ENCODE measurements around the gene ENO3. TPM values are rescaled to one million over a fixed set of nuclear protein-coding genes. Genes with fewer than 3 reads are reported as not detected.
"Not testable (repeated sequence)": the region's sequence is repeated elsewhere in the genome, so short reads cannot be mapped to it uniquely, and the experiment has no call there.

The ENO3 gene
- total RNA-seq, result 10 to 100 TPM; 28.2 to 31.5 TPM

DNA sequence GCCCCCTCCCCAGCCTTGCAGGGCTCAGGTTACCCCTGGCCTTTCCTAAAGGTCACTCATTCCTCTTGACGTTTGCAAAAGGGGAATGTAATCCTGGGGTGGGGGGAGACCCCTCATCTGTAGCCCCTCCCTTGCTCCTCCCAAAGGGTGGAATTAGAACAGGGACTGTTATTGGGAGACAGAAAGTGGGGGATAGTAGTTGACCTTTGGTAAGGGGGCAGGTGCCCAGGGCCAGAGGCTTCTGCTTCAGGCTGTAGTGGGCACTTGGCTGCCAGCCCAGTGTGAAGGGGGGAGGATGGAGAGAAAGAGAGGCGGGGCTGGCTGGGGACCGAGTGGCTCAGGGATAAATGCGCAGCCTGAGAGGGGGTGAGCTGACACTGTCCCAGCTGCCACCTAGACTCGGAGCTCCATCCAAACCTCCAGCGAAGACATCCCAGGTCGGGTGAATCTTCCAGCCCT is at the start of gene ENO3:
ENO3 (plus strand) TSS at position 374 of the 459 bp plus-strand sequence. CDS start 711 bp downstream, outside the sequence.
- CTCF ChIA-PET, result interaction anchor here (0.7 to 1.4 kb wide), 3 partner anchors 10 to 17 kb away, joined by 3 to 4 read pairs (median 4); partner anchors contain the start of genes RNF167, SLC25A11 and SPAG7
- POLR2A ChIA-PET, result interaction anchor here (0.6 to 13.5 kb wide), 4 partner anchors 11 to 50 kb away, joined by 4 to 214 read pairs (median 16); partner anchors contain the start of genes RNF167, SLC25A11 and SPAG7

DNA sequence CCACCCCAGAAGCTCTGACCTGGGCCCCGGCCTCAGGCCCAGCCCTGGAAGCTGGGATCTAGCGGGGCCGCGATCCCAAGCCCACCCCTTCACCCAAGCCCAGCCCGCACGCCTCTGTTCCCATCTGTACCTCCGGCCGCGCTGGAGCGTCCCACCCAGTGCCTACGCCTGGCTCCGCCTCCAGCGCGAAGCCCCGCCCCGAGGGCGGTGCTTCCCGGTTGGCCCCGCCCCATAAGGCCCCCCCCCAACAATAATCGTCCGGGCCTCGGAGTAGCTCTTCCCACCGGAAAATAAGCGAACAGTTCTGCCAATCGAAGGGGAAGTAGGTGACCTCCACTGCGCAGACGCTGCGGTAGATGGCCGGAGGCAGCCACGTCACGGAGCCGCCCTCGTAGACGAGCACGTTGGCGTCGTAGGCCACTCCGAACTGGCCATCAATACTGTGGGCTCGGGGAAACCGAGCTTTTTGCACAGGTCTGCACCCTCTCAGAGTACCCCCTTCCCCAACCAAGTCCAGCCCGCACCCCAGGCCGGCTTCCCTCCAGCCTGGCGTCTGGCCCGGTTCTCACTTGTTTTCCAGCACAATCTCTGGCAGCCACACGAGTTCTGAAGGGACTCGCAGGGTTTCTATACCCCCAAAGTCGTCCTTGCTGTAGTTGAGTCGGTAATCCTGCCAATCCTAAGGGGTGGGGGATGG is 49.1 kb upstream of the ENO3 start:
- CTCF ChIA-PET, result interaction anchor here (0.6 to 2.5 kb wide), 2 partner anchors 25 to 112 kb away, joined by 3 to 9 read pairs; no protein-coding TSS in a partner anchor
- POLR2A ChIA-PET, result interaction anchor here (0.6 to 2.0 kb wide), 3 partner anchors 37 to 112 kb away, joined by 3 to 7 read pairs (median 3); no protein-coding TSS in a partner anchor

DNA sequence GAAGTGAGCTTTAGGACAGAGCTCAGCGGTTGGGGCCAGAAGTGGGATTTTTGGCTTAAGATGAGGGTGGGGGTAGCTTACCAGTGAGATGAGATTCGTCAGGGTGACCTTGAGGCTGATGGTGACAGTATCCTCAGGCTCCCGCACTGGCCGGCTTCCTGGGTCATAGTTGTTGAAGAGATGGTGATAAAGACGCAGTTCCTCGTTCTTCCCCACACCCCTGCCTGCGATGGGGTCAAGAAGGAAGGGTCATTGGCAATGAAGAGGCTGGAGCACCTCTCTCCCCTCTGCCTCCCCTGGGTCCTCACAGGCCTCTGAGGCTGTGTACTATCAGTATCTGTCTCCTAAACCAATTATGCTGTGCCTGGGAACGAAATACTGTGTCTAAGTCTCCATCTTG is 48.4 kb upstream of the ENO3 start:
- ChIA-PET CTCF (interaction anchor here (1.5 to 2.5 kb wide), 4 partner anchors 9 to 112 kb away, joined by 4 to 12 read pairs (median 7); partner anchors contain the start of genes RNF167 and SLC25A11), POLR2A (interaction anchor here (1.2 kb wide), 1 partner anchor 112 kb away, joined by 4 read pairs; no protein-coding TSS in a partner anchor)

DNA sequence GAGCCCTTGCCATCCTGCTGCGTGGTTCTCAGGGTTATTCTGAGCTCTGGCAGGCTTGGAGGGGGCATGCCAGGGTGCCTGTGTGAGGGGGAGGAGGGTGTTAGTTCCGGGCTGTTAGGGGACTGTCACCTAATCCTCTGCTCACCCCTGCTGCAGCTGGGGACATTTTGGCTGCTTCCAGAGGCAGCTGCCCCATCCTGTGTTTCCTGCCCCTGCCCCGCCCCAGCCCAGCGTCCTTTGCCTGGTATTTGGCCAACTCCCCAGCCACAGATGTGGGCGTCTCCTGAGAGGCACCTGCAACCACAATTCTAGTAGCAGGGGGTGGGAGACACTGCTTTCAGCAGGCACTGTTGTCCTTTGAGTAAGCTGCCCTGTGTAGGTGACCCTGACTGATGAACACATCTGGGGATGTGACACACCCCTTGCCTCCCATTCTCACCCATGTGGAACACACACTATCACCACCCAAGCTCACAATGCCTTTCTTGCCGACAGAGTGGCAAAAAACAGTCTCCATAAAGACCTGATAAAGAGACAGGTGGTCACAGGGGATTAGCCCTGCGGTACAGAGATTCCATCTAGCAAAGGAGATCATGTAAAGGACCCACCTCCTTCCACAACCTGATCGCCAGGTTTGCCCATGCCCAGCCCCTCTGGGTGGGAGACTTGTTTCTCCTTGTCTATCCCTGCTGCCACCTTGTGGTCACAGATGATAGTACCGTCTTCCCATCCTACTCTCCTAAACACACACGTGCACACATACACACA is 47.7 kb upstream of the ENO3 start, which contains the start of gene CHRNE:
CHRNE (minus strand) TSS at position 48 of the 768 bp plus-strand sequence; CDS start at position 13, 35 bp downstream.
- POLR2A ChIA-PET, result interaction anchor here (0.7 to 1.2 kb wide), 2 partner anchors 113 to 1156 kb away, joined by 3 to 4 read pairs; no protein-coding TSS in a partner anchor
- CTCF ChIA-PET, result interaction anchor here (0.6 to 2.5 kb wide), 6 partner anchors 9 to 113 kb away, joined by 3 to 12 read pairs (median 4); partner anchors contain the start of genes RNF167 and SLC25A11

DNA sequence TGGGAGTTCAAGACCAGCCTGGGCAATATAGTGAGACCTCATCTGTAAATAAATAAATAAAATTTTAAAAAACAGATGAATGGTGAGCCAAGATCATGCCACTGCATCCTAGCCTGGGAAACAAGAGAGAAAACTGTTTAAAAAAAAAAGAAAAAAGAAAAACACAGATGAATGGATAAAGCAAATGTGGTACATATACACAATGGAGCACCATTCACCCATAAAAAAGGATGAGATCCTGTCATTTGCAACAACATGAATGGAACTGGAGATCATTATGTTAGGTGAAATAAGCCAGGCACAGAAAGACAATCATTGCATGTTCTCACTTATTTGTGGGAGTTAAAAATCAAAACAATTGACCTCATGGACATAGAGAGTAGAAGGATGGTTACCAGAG is 44.3 kb upstream of the ENO3 start:
- CTCF ChIA-PET, POLR2A ChIA-PET: not testable (repeated sequence)

DNA sequence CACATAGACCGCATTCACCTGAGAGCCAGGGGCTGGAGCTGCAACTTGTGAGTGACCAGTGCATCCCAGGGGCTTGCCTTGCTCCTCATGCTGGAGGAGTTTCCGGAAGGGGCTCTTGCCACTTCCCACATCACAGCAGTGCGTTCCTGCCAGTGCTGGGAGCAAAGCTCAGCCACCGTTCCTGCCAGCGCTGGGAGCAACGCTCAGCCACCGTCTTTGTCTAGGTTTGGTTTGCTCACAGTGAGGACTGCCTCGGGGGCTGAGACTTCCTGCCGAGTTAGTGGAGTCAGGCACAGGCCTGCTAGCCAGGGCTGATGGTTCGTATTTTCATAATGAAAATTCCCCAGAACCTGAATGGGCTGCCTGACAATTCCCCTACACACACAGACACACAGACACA is 42.6 kb upstream of the ENO3 start:
- ChIA-PET CTCF (interaction anchor here (0.9 to 1.9 kb wide), 10 partner anchors 9 to 152 kb away, joined by 3 to 12 read pairs (median 4); partner anchors contain the start of genes C17orf107, CAMTA2, RNF167 and SLC25A11), POLR2A (interaction anchor here (0.8 kb wide), 1 partner anchor 31 kb away, joined by 3 read pairs; the partner anchor contains the start of gene SLC25A11)

DNA sequence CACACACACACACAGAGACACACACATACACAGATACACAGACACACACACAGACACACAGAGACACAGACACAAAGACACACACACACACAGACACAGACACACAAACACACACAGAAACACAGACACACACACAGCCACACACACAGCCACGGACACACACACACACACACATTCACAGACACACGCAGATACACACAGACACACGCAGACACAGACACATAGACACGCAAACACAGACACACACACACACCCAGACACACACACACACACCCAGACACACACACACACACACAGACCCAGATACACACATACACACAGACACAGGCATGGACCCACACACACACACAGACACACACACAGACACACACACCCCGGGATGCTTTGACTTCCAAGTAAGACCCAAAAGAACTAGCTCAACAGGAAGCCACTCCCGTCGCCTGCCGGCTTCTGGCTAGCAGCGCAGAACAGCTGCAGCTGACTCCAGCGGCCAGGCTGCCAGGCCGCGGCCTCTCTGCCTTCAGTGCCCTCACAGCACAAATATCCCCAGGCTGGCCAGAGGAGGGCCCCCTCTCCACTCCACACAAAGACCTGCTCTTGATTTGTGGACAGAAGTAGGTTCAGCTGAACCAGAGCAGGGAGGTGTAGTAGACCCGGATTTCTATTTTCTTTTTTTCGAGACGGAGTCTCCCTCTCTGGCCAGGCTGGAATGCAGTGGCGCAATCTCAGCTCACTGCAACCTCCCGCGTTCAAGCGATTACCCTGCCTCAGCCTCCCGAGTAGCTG is 42.0 kb upstream of the ENO3 start:
- ChIA-PET POLR2A (interaction anchor here (0.8 kb wide), 1 partner anchor 31 kb away, joined by 3 read pairs; the partner anchor contains the start of gene SLC25A11), CTCF (interaction anchor here (0.6 to 1.9 kb wide), 18 partner anchors 9 to 342 kb away, joined by 3 to 12 read pairs (median 3); partner anchors contain the start of genes C17orf107, CAMTA2, RNF167 and SLC25A11)

DNA sequence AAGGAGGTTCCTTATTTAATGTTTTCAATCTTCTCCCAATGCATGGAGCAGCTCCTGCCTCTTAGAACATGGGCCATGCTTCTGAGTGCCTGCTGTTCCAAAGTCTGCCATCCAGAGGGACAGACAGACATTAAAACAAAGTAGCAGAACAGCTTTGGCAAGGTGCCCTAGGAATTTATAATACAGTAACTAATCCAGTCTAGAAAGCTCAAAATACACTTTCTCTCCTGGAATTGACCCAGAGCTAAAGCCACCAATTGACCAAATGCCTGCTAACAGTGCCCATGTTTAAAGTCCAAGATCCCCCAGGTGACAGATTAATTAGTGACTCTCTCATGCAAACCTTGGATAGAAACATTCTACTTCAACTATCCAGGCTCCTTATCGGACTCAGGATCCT is 36.9 kb upstream of the ENO3 start:
- POLR2A ChIA-PET, result interaction anchor here (0.7 kb wide), 1 partner anchor 1359 kb away, joined by 7 read pairs; no protein-coding TSS in a partner anchor
- CTCF ChIA-PET, result no interaction called here

DNA sequence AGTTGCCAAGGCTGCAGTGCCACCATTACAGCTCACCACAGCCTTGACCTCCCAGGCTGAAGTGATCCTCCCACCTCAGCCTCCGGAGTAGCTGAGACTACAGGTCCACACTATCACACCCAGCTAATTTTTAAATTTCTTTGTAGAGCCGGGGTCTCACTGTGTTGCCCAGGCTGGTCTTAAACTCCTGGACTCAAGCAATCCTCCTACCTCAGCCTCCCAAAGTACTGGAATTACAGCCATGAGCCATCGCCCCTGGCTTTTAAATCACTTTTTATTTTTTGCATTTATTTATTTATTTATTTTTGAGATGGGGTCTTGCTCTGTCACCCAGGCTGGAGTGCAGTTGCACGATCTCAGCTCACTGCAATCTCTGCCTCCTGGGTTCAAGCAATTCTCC is 36.4 kb upstream of the ENO3 start:
- CTCF ChIA-PET, POLR2A ChIA-PET: not testable (repeated sequence)

DNA sequence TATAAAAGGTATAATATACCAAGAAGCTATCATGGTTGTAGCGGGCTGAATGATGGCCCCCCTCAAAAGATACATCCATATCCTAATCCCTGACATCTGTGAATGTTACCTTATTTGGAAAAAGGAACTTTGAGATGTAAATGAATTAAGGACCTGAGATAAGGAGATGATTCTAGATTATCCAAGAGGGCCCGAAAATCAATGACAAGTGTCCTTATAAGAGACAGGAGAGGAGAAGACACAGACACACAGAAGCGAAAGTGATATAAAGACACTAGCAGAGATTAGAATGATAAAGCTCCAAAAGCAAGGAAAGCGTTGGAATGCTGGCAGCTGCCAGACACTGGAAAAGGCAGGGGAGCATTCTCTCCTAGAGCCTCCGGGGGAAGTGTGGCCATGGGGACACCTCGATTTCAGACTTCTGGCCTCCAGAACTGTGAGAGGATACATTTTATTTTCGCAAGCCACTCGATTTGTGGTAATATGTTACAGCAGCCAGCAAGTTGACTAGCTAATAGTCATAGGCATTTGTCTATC is 31.3 kb upstream of the ENO3 start:
- ChIA-PET CTCF (interaction anchor here (1.2 kb wide), 1 partner anchor 318 kb away, joined by 3 read pairs; no protein-coding TSS in a partner anchor), POLR2A (no interaction called here)

DNA sequence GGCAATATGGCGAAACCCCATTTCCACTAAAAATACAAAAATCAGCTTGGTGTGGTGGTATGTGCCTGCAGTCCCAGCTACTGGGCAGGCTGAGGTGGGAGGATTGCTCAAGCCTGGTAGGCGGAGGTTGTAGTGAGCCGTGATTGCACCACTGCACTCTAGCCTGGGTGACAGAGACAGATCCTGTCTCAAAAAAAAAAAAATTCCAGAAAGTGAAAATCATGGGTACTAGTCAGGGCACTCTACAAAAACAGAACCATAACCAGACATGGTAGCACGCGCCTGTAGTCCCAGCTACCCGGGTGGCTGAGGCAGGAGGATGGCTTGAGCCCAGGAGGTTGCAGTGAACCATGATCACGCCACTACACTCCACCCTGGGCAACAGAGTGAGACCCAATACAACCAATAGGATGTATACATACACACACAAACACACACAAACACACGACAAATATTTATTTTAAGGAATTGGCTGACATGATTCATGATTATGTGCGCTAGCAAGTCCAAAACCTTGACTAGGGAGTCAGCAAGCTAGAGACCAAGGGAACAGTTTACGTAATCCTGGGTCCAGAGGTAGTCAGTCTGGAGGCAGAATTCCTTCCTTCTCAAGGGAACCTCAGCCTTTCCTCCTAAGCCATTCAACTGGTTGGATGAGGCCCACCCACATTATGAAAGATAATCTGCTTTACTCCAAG is 30.4 kb upstream of the ENO3 start:
- ChIA-PET POLR2A (no interaction called here), CTCF (interaction anchor here (1.2 kb wide), 1 partner anchor 317 kb away, joined by 3 read pairs; no protein-coding TSS in a partner anchor)

DNA sequence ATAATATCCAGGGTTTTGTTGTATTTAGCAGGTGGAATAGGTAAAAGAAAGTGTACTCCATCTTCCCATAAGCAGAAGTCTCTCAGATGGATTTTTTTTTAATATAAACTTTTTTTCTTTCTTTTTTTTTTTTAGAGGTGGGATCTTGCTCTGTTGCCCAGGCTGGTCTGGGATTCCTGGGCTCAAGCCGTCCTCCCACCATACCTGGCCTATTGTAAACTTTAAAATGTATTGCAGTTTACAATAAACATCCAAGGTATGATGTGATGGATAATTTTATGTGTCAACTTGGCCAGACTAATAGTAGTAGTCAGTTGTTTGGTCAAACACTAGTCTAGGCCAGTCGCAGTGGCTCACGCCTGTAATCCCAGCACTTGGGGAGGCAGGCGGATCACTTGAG is 29.6 kb upstream of the ENO3 start:
- ChIA-PET POLR2A (no interaction called here), CTCF (no interaction called here)

DNA sequence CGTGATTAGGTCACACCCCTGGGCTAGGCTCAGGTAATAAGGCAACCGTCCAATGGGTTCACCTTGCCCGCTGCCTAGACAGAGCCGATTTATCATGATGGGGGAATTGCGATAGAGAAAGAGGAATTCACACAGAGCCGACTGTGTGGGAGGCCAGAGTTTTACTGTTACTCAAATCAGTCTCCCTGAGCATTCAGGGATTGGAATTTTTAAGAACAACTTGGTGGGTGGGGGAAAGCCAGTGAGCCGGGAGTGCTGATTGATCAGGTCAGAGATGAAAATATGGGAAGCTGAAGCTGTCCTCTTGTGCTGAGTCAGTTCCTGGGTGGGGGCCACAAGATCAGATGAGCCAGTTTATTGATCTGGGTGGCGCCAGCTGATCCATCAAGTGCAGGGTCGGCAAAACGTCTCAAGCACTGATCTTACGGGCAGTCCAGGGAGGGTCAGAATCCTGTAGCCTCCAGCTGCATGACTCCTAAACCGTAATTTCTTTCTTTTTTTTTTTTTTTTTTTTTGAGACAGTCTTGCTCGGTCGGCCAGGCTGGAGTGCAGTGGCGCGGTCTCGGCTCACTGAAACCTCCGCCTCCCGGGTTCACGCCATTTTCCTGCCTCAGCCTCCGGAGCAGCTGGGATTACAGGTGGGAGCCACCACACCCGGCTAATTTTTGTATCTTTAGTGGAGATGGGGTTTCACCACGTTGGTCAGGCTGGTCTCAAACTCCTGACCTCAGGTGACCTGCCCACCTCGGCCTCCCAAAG is 24.2 kb upstream of the ENO3 start:
- POLR2A ChIA-PET, result interaction anchor here (0.6 kb wide), 1 partner anchor 48 kb away, joined by 3 read pairs; no protein-coding TSS in a partner anchor
- CTCF ChIA-PET, result interaction anchor here (0.6 kb wide), 1 partner anchor 25 kb away, joined by 3 read pairs; no protein-coding TSS in a partner anchor

DNA sequence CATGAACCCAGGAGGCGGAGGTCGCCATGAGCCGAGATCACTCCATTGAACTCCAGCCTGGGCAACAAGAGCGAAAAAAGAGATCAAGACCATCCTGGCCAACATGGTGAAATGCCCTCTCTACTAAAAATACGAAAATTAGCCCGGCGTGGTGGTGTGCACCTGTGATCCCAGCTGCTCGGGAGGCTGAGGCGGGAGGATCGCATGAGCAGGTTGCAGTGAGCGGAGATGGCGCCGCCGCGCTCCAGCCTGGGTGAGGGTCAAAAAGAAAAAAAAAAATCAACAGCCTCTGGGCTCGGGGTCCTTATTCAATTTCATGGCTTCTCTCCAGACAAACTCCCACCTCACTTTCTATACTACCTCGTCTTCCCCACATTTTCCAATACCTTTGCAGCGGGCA is 22.0 kb upstream of the ENO3 start:
- CTCF ChIA-PET, result no interaction called here
- POLR2A ChIA-PET, result interaction anchor here (0.5 kb wide), 1 partner anchor 36 kb away, joined by 10 read pairs; no protein-coding TSS in a partner anchor

DNA sequence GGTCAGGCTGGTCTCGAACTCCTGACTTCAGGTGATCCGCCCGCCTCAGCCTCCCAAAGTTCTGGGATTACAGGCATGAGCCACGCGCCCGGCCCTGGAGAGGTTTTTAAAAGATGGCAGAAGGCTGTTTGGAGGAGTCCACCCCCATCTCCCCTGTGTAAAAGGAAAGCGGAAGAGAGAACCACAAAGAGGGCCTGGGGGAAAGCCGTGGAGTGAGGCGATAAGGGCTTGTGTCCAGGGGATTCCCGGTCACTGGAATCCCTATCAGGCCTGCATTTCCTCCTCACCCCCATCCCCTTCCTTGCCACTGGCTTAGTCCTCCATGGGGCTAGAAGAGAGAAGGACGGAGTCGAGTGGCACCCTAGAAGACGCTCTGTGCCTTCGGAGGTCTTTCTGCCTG is 19.0 kb upstream of the ENO3 start, which contains the start of gene GP1BA:
GP1BA (plus strand) TSS at position 315 of the 400 bp plus-strand sequence. CDS start 328 bp downstream, outside the sequence.
- CTCF ChIA-PET, result no interaction called here
- POLR2A ChIA-PET, result interaction anchor here (0.6 kb wide), 1 partner anchor 264 kb away, joined by 3 read pairs; no protein-coding TSS in a partner anchor

DNA sequence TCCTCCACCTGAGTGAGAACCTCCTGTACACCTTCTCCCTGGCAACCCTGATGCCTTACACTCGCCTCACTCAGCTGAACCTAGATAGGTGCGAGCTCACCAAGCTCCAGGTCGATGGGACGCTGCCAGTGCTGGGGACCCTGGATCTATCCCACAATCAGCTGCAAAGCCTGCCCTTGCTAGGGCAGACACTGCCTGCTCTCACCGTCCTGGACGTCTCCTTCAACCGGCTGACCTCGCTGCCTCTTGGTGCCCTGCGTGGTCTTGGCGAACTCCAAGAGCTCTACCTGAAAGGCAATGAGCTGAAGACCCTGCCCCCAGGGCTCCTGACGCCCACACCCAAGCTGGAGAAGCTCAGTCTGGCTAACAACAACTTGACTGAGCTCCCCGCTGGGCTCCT is 18.2 kb upstream of the ENO3 start:
- ChIA-PET POLR2A (interaction anchor here (0.5 to 0.9 kb wide), 3 partner anchors 9 to 131 kb away, joined by 3 to 5 read pairs (median 3); partner anchors contain the start of genes C17orf114 and SPAG7), CTCF (no interaction called here)

DNA sequence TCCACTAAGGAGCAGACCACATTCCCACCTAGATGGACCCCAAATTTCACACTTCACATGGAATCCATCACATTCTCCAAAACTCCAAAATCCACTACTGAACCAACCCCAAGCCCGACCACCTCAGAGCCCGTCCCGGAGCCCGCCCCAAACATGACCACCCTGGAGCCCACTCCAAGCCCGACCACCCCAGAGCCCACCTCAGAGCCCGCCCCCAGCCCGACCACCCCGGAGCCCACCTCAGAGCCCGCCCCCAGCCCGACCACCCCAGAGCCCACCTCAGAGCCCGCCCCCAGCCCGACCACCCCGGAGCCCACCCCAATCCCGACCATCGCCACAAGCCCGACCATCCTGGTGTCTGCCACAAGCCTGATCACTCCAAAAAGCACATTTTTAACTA is 17.3 kb upstream of the ENO3 start:
- POLR2A ChIA-PET, result no interaction called here
- CTCF ChIA-PET, result no interaction called here

All from activated CD8-positive, alpha-beta memory T cell treated with anti-CD3 and anti-CD28 coated beads for 36 hours (primary cell).